Measurements from ENCODE around the gene ABCD3. TPM values are rescaled to one million over a fixed set of nuclear protein-coding genes. Genes with fewer than 3 reads are reported as not detected.
"Not testable (repeated sequence)": the region's sequence is repeated elsewhere in the genome, so short reads cannot be mapped to it uniquely, and the experiment has no call there.

ABCD3 gene
- total RNA-seq, 4 donors from 2014 or later, result 33.4 to 42.8 (median 36.6) TPM

DNA sequence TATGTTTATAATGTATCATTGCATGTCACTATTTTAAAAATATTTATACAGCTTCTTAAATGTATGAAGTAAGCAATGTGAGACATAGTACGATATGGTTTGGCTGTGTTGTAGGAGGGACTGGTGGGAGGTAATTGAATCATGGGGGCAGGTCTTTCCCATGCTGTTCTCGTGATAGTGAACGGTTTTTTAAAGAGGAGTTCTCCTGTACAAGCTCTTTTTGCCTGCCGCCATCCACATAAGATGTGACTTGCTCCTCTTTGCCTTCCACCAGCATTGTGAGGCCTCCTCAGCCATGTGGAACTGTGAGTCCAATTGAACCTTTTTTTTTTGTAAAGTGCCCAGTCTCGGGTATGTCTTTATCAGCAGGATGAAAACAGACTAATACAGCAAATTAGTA is 10.3 kb downstream of the ABCD3 start:
- ATAC-seq, result no peak
- intact Hi-C loops (cut with DNase I; ENCODE audit: low total_unique reads), result no loop called here
- DNase-seq, result no peak
- Histone ChIP-seq H3K4me3 (no peak overlapping the region), H3K27me3 (no peaks in the 10 kb centered on the region), H3K27ac (no peak overlapping the region), H3K9me3 (no peaks in the 10 kb centered on the region), H3K36me3 (no peaks in the 10 kb centered on the region), H3K4me1 (peaks cover 48 to 52% of the 10 kb centered on the region in 2 donors)
- in situ Hi-C loops (cut with MboI; ENCODE audit: low sequenced_read_pairs in 4 of 4), result no loop called here
- no peak for TF ChIP-seq POLR2A (IDR thresholded peaks at IDR 0.05)
- TF ChIP-seq, protein P1, sequence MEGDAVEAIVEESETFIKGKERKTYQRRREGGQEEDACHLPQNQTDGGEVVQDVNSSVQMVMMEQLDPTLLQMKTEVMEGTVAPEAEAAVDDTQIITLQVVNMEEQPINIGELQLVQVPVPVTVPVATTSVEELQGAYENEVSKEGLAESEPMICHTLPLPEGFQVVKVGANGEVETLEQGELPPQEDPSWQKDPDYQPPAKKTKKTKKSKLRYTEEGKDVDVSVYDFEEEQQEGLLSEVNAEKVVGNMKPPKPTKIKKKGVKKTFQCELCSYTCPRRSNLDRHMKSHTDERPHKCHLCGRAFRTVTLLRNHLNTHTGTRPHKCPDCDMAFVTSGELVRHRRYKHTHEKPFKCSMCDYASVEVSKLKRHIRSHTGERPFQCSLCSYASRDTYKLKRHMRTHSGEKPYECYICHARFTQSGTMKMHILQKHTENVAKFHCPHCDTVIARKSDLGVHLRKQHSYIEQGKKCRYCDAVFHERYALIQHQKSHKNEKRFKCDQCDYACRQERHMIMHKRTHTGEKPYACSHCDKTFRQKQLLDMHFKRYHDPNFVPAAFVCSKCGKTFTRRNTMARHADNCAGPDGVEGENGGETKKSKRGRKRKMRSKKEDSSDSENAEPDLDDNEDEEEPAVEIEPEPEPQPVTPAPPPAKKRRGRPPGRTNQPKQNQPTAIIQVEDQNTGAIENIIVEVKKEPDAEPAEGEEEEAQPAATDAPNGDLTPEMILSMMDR (IDR thresholded peaks at IDR 0.05 in 4 of 5, conservative IDR thresholded peaks at IDR 0.05 in 1 of 5), result no peak

DNA sequence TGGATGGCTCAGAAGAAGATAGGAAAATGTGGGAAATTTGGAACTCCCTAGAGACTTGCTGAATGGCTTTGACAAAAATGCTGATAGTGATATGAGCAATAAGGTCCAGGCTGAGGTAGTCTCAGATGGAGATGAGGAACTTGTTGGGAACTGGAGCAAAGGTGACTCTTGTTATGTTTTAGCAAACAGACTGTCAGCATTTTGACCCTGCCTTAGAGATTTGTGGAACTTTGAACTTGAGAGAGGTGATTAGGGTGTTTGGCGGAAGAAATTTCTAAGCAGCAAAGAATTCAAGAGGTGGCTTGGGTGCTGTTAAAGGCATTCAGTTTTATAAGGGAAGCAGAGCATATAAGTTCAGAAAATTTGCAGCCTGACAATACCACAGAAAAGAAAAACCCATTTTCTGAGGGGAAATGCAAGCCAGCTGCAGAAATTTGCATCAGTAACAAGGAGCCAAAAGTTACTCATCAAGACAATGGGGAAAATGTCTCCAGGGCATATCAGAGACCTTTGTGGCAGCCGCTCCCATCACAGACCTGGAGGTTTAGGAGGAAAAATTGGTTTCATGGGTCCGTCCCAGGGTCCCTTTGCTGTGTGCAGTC is 10.8 kb downstream of the ABCD3 start:
- H3K27ac ChIP-seq; H3K27me3 ChIP-seq; H3K4me3 ChIP-seq; H3K9me3 ChIP-seq; in situ Hi-C loops (cut with MboI; ENCODE audit: low sequenced_read_pairs in 4 of 4); DNase-seq; ATAC-seq; H3K36me3 ChIP-seq: not testable (repeated sequence)
- peaks cover 43 to 49% of the 10 kb centered on the region in 2 donors for H3K4me1 ChIP-seq
- intact Hi-C loops (cut with DNase I; ENCODE audit: low total_unique reads), result loop anchor here (1.0 kb wide), 1 partner anchor 19 kb away; no protein-coding TSS in a partner anchor

DNA sequence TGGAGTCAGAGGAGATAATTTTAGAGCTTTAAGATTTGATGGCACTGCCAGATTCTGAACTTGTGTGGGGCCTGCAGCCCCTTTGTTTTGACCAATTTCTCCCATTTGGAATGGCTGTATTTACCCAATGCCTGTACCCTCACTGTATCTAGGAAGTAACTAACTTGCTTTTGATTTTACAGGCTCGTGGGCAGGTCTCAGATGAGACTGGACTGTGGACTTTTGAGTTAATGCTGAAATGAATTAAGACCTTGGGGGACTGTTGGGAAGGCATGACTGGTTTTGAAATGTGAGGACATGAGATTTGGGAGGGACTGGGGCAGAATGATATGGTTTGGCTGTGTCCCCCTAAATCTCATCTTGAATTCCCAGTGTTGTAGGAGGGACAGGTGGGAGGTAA is 11.9 kb downstream of the ABCD3 start:
- DNase-seq; H3K36me3 ChIP-seq; H3K9me3 ChIP-seq; ATAC-seq; H3K27me3 ChIP-seq; H3K27ac ChIP-seq; intact Hi-C loops (cut with DNase I; ENCODE audit: low total_unique reads); H3K4me3 ChIP-seq; in situ Hi-C loops (cut with MboI; ENCODE audit: low sequenced_read_pairs in 4 of 4): not testable (repeated sequence)
- peaks cover 35 to 43% of the 10 kb centered on the region in 2 donors for H3K4me1 ChIP-seq

DNA sequence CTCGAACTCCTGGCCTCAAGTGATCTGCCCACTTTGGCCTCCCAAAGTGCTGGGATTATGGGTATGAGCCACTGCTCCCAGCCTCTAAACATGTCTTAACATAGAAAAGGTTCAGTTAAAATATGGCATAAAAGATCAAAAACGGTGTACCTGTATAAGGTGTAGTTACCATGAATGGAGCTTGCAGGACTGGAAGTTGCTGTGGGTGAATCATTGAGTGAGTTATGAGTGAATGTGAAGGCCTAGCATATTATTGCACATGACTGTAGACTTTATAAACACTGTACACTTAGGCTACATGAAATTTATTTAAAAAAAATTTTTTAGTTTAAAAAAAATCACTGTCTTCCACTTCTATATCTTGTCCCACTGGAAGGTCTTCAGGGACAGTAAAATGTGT is 15.7 kb downstream of the ABCD3 start:
- no peak for TF ChIP-seq POLR2A (IDR thresholded peaks at IDR 0.05)

DNA sequence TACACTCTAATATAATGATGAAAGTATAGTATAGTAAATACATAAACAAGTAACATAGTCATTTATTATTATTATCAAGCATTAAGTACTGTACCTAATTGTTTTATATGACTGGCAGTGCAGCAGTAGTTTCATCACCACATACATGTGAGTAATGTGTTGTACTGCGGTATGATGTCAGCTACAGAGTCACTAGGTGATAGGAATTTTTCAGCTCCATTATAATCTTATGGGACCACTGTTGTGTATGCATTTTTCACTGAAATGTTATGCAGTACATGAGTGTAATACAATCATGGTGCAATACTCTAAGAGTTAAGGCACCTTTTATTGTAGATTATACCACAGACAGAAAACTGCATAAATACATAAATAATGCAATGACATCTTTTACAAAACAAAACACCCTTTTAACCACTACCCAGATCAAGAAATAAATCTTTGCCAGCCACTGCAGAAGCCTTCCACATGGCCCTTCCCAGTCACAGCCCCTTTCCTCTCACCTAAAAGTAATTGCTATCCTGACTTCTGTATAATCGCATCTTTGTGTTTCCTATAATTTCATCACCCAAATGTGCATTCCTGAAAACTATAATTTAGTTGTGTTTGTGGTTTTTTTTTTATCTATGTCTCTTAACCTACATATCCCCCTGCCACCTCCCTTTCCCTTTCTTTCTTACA is 16.3 kb downstream of the ABCD3 start:
- Histone ChIP-seq H3K27ac (no peak overlapping the region), H3K27me3 (no peaks in the 10 kb centered on the region), H3K4me1 (peaks cover 5 to 13% of the 10 kb centered on the region in 2 donors), H3K36me3 (no peaks in the 10 kb centered on the region), H3K4me3 (no peak overlapping the region), H3K9me3 (no peaks in the 10 kb centered on the region)
- in situ Hi-C loops (cut with MboI; ENCODE audit: low sequenced_read_pairs in 4 of 4) (no loop called here), intact Hi-C loops (cut with DNase I; ENCODE audit: low total_unique reads) (no loop called here)
- no peak for DNase-seq
- no peak for ATAC-seq
- TF ChIP-seq, protein P1 (IDR thresholded peaks at IDR 0.05 in 4 of 5, conservative IDR thresholded peaks at IDR 0.05 in 1 of 5), result no peak
- no peak for TF ChIP-seq POLR2A (IDR thresholded peaks at IDR 0.05)

More for the DNA sequence above, 15.7 kb downstream of the ABCD3 start:
- Histone ChIP-seq H3K9me3 (no peaks in the 10 kb centered on the region), H3K4me3 (no peak overlapping the region), H3K36me3 (no peaks in the 10 kb centered on the region), H3K27ac (no peak overlapping the region), H3K27me3 (no peaks in the 10 kb centered on the region), H3K4me1 (peaks cover 10 to 18% of the 10 kb centered on the region in 2 donors)
- DNase-seq, result no peak
- intact Hi-C loops (cut with DNase I; ENCODE audit: low total_unique reads), result no loop called here
- in situ Hi-C loops (cut with MboI; ENCODE audit: low sequenced_read_pairs in 4 of 4), result no loop called here
- no peak for ATAC-seq

DNA sequence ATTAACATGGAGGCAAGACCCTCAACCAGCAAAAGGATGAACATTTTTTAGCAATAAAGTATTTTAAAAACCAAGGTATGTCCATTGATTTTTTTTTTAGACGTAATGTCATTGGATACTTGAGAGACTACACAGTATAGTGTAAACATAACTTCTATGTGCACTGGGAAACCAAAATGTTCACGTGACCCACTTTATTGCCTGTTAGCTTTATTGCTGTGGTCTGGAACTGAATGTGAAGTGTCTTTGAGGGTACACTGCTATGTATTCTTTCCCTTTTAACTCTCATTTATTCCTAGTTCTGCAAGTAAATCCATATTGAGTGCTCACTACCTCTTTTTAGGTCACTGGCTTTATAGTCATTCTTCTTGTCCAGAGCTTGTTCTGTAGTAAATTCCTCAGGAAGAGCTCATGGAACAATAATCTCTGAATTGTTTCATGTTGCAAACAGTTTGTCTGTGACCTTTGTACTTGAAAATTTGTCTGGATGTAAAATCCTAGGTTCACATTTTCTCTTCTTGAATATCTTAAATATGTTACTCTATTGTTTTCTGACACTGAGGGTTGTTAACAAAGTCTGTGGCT is 20.6 kb downstream of the ABCD3 start:
- ATAC-seq (no peak), DNase-seq (no peak)
- Histone ChIP-seq H3K4me1 (peaks cover 0 to 6% of the 10 kb centered on the region in 2 donors), H3K36me3 (no peaks in the 10 kb centered on the region), H3K4me3 (no peak overlapping the region), H3K9me3 (peaks cover 0 to 4% (median 0%) of the 10 kb centered on the region in 3 donors), H3K27ac (no peak overlapping the region), H3K27me3 (no peaks in the 10 kb centered on the region)
- in situ Hi-C loops (cut with MboI; ENCODE audit: low sequenced_read_pairs in 4 of 4), result no loop called here
- TF ChIP-seq, protein P1 (IDR thresholded peaks at IDR 0.05 in 4 of 5, conservative IDR thresholded peaks at IDR 0.05 in 1 of 5), result no peak
- TF ChIP-seq POLR2A (IDR thresholded peaks at IDR 0.05), result no peak
- intact Hi-C loops (cut with DNase I; ENCODE audit: low total_unique reads), result no loop called here

Data from gastrocnemius medialis (tissue), 4 donors.